Neural progenitor cell (in vitro differentiated cells): ENCODE results near the gene TELO2.

Experiments used
- CTCF ChIP-seq: fragments of 200-600 bp; sonication (generic); IDR thresholded peaks from 2 replicates; pipeline ENCODE4 v1.5.1; 2017; ENCODE audit warnings: antibody characterized with exemption, mild to moderate bottlenecking
- EZH2 ChIP-seq: fragments of 200-600 bp; sonication (generic); IDR thresholded peaks from 2 replicates; pipeline ENCODE4 v1.6.1; 2017; ENCODE audit warnings: antibody characterized with exemption, mild to moderate bottlenecking, moderate library complexity
- EZH2phosphoT487 ChIP-seq: fragments of 200-600 bp; sonication (generic); IDR thresholded peaks from 2 replicates; pipeline ENCODE4 v1.6.1; 2017; ENCODE audit warnings: antibody characterized with exemption

- TF ChIP-seq EZH2, result no peak
- no peak for TF ChIP-seq EZH2phosphoT487
- TF ChIP-seq CTCF, result no peak
Observed at GRCh38 chr16:1488054-1488601, 5.0 kb upstream of the TELO2 start.
